ENCODE data around the gene TMEFF2. TPM values are rescaled to one million over a fixed set of nuclear protein-coding genes. Genes with fewer than 3 reads are reported as not detected.

Gene TMEFF2
- polyA plus RNA-seq, 1 of the 3 experiments (the other 2 are of a cell fraction) = 5.4 TPM

- no peaks in the 10 kb centered on the region for H3K36me3 ChIP-seq (replicated peaks in 1 of 2; ENCODE audit: control insufficient read depth in 1 of 2, insufficient read depth in 2 of 2, low read length in 1 of 2)
- TF ChIP-seq NFIC (IDR thresholded peaks at IDR 0.05; ENCODE audit: borderline replicate concordance) (no peak), TCF12 (IDR thresholded peaks at IDR 0.05) (no peak), REST (IDR thresholded peaks at IDR 0.05; ENCODE audit: low read depth, low read length) (no peak), TAF1 (IDR thresholded peaks at IDR 0.05; ENCODE audit: borderline replicate concordance, low read depth, low read length) (no peak)
- WGBS (ENCODE audit: low lambda C conversion rate) = 95% methylated on average over 2 of the region's 2 CpGs
Observed at GRCh38 chr2:192064459-192064858, 130.3 kb downstream of the TMEFF2 start.

GRCh38 chr2:192060161-192060560 is 134.6 kb downstream of the TMEFF2 start:
- Histone ChIP-seq H3K9me2 (no peaks in the 10 kb centered on the region), H3F3A (replicated peaks; ENCODE audit: insufficient read depth) (no peaks in the 10 kb centered on the region), H3K4me1 (ENCODE audit: control insufficient read depth in 1 of 2, insufficient read depth in 2 of 2, low read depth in 1 of 2, low read length in 1 of 2) (no peaks in the 10 kb centered on the region), H2AFZ (ENCODE audit: low read depth) (no peak overlapping the region), H3K4me2 (no peak overlapping the region), H3K79me2 (ENCODE audit: insufficient read depth) (no peaks in the 10 kb centered on the region), H3K9ac (no peak overlapping the region), H3K27ac (ENCODE audit: low read depth in 2 of 2, low read length in 1 of 2) (no peak overlapping the region), H4K20me1 (ENCODE audit: insufficient read depth) (no peaks in the 10 kb centered on the region), H3K27me3 (ENCODE audit: insufficient read depth) (no peaks in the 10 kb centered on the region), H3K9me3 (no peaks in the 10 kb centered on the region), H3K4me3 (ENCODE audit: low read depth in 2 of 2, low read length in 1 of 2) (no peak overlapping the region), H3K36me3 (replicated peaks in 1 of 2; ENCODE audit: control insufficient read depth in 1 of 2, insufficient read depth in 2 of 2, low read length in 1 of 2) (no peaks in the 10 kb centered on the region)
- TF ChIP-seq USF2 (IDR thresholded peaks at IDR 0.05; ENCODE audit: borderline replicate concordance, low read depth, low read length) = no peak
- TF ChIP-seq MXI1 (IDR thresholded peaks at IDR 0.05; ENCODE audit: low read depth, low read length) = no peak
- TF ChIP-seq NFIC (IDR thresholded peaks at IDR 0.05; ENCODE audit: borderline replicate concordance) = no peak
- TF ChIP-seq MAX (IDR thresholded peaks at IDR 0.05; ENCODE audit: low read depth) = no peak
- TF ChIP-seq USF1 (IDR thresholded peaks at IDR 0.05; ENCODE audit: borderline replicate concordance, low read depth) = no peak
- no peak for TF ChIP-seq FOXM1 (IDR thresholded peaks at IDR 0.05; ENCODE audit: low read depth)
- no peak for TF ChIP-seq ELF1 (IDR thresholded peaks at IDR 0.05)
- no peak for TF ChIP-seq IRF3 (IDR thresholded peaks at IDR 0.05; ENCODE audit: low read depth, low read length)
- no peak for TF ChIP-seq NRF1 (IDR thresholded peaks at IDR 0.05; ENCODE audit: low read depth, low read length)
- TF ChIP-seq POLR2AphosphoS5 (IDR thresholded peaks at IDR 0.05; ENCODE audit: low read depth, low read length) = no peak
- TF ChIP-seq EP300 (IDR thresholded peaks at IDR 0.05; ENCODE audit: borderline replicate concordance in 1 of 2, low read depth in 1 of 2, low read length in 1 of 2) = no peak
- TF ChIP-seq PBX3 (IDR thresholded peaks at IDR 0.05) = no peak
- no peak for TF ChIP-seq CHD2 (IDR thresholded peaks at IDR 0.05; ENCODE audit: low read length, partially characterized antibody)
- ChIA-PET CTCF (no interaction called here), POLR2A (no interaction called here)
- no peak for DNase-seq
- WGBS (ENCODE audit: low lambda C conversion rate) = 87% methylated on average over 3 of the region's 3 CpGs

More at GRCh38 chr2:192064459-192064858, 130.3 kb downstream of the TMEFF2 start:
- no peak overlapping the region for H3K4me2 ChIP-seq
- no peak overlapping the region for H3K4me3 ChIP-seq (ENCODE audit: low read depth in 2 of 2, low read length in 1 of 2)
- H4K20me1 ChIP-seq (ENCODE audit: insufficient read depth) = no peaks in the 10 kb centered on the region
- no peak for DNase-seq
- no peaks in the 10 kb centered on the region for H3K27me3 ChIP-seq (ENCODE audit: insufficient read depth)
- ChIA-PET POLR2A (no interaction called here), CTCF (interaction anchor here (0.7 to 1.0 kb wide), 2 partner anchors 45 to 376 kb away, joined by 3 read pairs; no protein-coding TSS in a partner anchor)
- no peak overlapping the region for H3K9ac ChIP-seq
- H3F3A ChIP-seq (replicated peaks; ENCODE audit: insufficient read depth) = no peaks in the 10 kb centered on the region
- H3K27ac ChIP-seq (ENCODE audit: low read depth in 2 of 2, low read length in 1 of 2) = no peak overlapping the region
- H2AFZ ChIP-seq (ENCODE audit: low read depth) = no peak overlapping the region
- no peaks in the 10 kb centered on the region for H3K9me3 ChIP-seq
- H3K4me1 ChIP-seq (ENCODE audit: control insufficient read depth in 1 of 2, insufficient read depth in 2 of 2, low read depth in 1 of 2, low read length in 1 of 2) = no peaks in the 10 kb centered on the region
- no peaks in the 10 kb centered on the region for H3K9me2 ChIP-seq
- H3K79me2 ChIP-seq (ENCODE audit: insufficient read depth) = no peaks in the 10 kb centered on the region
